Fibroblast of skin of back (primary cell): ENCODE results near the gene ZDHHC7.
A peak's percentile ranks its signal among the peaks of the same experiment; 100 is the strongest.

Experiments
- DNase-seq: peaks from one replicate; pipeline ENCODE4 v3.0.0-alpha.2; 2013

ZDHHC7 gene

GRCh38 chr16:84993926-84994325 is 17.4 kb downstream of the ZDHHC7 start:
- no peak for DNase-seq

GRCh38 chr16:84992717-84993075 is 18.6 kb downstream of the ZDHHC7 start:
- peak; percentile 66 for DNase-seq

- DNase-seq: no peak
Measured at GRCh38 chr16:84990782-84991181, 20.6 kb downstream of the ZDHHC7 start.

GRCh38 chr16:84989749-84990620 is 21.4 kb downstream of the ZDHHC7 start:
- no peak for DNase-seq

- DNase-seq: no peak
Measured at GRCh38 chr16:84988328-84989080, 22.8 kb downstream of the ZDHHC7 start.

GRCh38 chr16:84986879-84987278 is 24.5 kb downstream of the ZDHHC7 start:
- DNase-seq: no peak

- no peak for DNase-seq
Measured at GRCh38 chr16:84986102-84986501, 25.2 kb downstream of the ZDHHC7 start.

GRCh38 chr16:84985079-84986065 is 26.0 kb downstream of the ZDHHC7 start:
- DNase-seq: peak; percentile 96

GRCh38 chr16:84982434-84982833 is 28.9 kb downstream of the ZDHHC7 start:
- no peak for DNase-seq

- DNase-seq: peak; percentile 74
Measured at GRCh38 chr16:84979516-84979915, 31.8 kb downstream of the ZDHHC7 start.

GRCh38 chr16:84976644-84977400 is 34.5 kb downstream of the ZDHHC7 start:
- DNase-seq: no peak

GRCh38 chr16:84975522-84975921 is 35.8 kb downstream of the ZDHHC7 start:
- DNase-seq: no peak

- DNase-seq: no peak
Measured at GRCh38 chr16:84975066-84975465, 36.3 kb downstream of the ZDHHC7 start.

GRCh38 chr16:84973776-84974523 is 37.4 kb downstream of the ZDHHC7 start:
- DNase-seq: no peak

- DNase-seq: no peak
Measured at GRCh38 chr16:84973236-84973635, 38.1 kb downstream of the ZDHHC7 start.

- peak; percentile 62 for DNase-seq
Measured at GRCh38 chr16:84970447-84971127, 40.7 kb downstream of the ZDHHC7 start.

GRCh38 chr16:84967828-84968227 is 43.5 kb downstream of the ZDHHC7 start:
- no peak for DNase-seq

GRCh38 chr16:84965428-84966415 is 45.6 kb downstream of the ZDHHC7 start:
- DNase-seq: no peak
